Measurements from ENCODE around the gene TIGD4.

TIGD4 gene

DNA sequence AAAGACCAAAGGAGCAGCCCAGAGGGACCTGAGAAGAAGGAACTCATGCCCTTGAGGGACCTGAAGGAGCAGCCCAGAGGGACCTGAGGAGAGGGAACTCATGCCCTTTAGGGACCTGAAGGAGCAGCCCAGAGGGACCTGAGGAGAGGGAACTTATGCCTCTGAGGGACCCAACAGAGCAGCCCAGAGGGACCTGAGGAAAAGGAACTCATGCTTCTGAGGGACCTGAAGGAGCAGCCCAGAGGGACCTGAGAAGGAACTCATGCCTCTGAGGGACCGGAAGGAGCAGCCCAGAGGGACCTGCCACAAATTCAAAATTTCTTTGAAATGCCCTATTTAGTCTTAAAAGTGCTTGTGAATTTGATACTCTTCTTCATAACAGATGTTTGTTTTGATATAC is 51.2 kb downstream of the TIGD4 start:
- H3K27ac ChIP-seq (ENCODE audit: low read depth, low read length), result no peak overlapping the region
- no peak overlapping the region for H3K4me3 ChIP-seq (ENCODE audit: low read depth in 1 of 2, low read length in 2 of 2)
- no peaks in the 10 kb centered on the region for H3K9me3 ChIP-seq (ENCODE audit: control insufficient read depth in 1 of 2, low read length in 2 of 2)
- H3K9ac ChIP-seq (ENCODE audit: low read depth in 1 of 2, low read length in 2 of 2), result no peak overlapping the region
- H3K36me3 ChIP-seq (ENCODE audit: control insufficient read depth in 1 of 2, insufficient read depth in 2 of 2, low read length in 2 of 2), result no peaks in the 10 kb centered on the region
- no peaks in the 10 kb centered on the region for H3K27me3 ChIP-seq (ENCODE audit: control insufficient read depth in 1 of 2, insufficient read depth in 2 of 2, low read length in 2 of 2)
- H3K4me1 ChIP-seq (ENCODE audit: control insufficient read depth in 1 of 2, insufficient read depth in 2 of 2, low read length in 2 of 2), result no peaks in the 10 kb centered on the region

DNA sequence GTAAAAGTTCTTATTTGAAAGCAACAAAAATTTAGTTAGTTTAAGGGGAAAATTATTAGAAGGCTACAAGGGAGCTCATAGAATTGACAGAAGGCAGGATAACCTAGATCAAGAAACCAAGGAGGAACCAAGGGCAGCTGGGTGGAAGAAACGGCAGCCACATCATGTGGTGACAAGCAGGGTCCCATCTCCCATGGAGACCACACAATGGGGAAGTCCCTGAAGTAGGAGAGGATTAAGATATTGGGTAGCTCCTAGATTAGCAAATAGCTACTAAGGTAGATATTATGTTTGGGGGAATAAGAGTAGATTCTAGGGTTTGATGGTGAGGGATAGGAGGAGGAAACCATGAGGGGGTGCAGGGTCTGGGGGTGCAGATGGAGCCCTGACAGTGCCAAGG is 51.7 kb downstream of the TIGD4 start:
- Histone ChIP-seq H3K27me3 (ENCODE audit: control insufficient read depth in 1 of 2, insufficient read depth in 2 of 2, low read length in 2 of 2) (no peaks in the 10 kb centered on the region), H3K9me3 (ENCODE audit: control insufficient read depth in 1 of 2, low read length in 2 of 2) (no peaks in the 10 kb centered on the region), H3K36me3 (ENCODE audit: control insufficient read depth in 1 of 2, insufficient read depth in 2 of 2, low read length in 2 of 2) (no peaks in the 10 kb centered on the region), H3K4me3 (ENCODE audit: low read depth in 1 of 2, low read length in 2 of 2) (no peak overlapping the region), H3K9ac (ENCODE audit: low read depth in 1 of 2, low read length in 2 of 2) (no peak overlapping the region), H3K4me1 (ENCODE audit: control insufficient read depth in 1 of 2, insufficient read depth in 2 of 2, low read length in 2 of 2) (no peaks in the 10 kb centered on the region), H3K27ac (ENCODE audit: low read depth, low read length) (no peak overlapping the region)

DNA sequence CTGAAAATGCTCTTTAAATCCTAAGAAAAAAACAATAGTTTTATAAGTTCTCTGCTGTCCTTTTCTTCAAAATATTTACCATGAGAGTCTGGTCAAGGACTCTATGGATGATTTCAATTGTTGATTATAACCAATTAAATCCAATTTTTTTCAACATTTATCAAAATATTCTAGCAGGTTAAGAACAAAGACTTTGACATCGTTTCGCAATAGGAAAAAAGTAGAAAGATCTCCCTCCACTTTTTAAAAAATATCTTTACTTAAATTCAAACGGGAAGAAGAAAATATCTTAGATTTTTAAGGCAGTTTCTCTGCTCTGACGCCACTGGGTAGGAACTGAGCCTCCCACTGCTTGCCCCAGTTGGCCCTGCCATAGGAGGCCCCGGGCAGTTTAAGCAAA is 55.0 kb downstream of the TIGD4 start:
- H3K9me3 ChIP-seq (ENCODE audit: control insufficient read depth in 1 of 2, low read length in 2 of 2), result no peaks in the 10 kb centered on the region
- no peaks in the 10 kb centered on the region for H3K27me3 ChIP-seq (ENCODE audit: control insufficient read depth in 1 of 2, insufficient read depth in 2 of 2, low read length in 2 of 2)
- no peak overlapping the region for H3K9ac ChIP-seq (ENCODE audit: low read depth in 1 of 2, low read length in 2 of 2)
- no peaks in the 10 kb centered on the region for H3K36me3 ChIP-seq (ENCODE audit: control insufficient read depth in 1 of 2, insufficient read depth in 2 of 2, low read length in 2 of 2)
- H3K4me1 ChIP-seq (ENCODE audit: control insufficient read depth in 1 of 2, insufficient read depth in 2 of 2, low read length in 2 of 2), result no peaks in the 10 kb centered on the region
- H3K27ac ChIP-seq (ENCODE audit: low read depth, low read length), result no peak overlapping the region
- no peak overlapping the region for H3K4me3 ChIP-seq (ENCODE audit: low read depth in 1 of 2, low read length in 2 of 2)

DNA sequence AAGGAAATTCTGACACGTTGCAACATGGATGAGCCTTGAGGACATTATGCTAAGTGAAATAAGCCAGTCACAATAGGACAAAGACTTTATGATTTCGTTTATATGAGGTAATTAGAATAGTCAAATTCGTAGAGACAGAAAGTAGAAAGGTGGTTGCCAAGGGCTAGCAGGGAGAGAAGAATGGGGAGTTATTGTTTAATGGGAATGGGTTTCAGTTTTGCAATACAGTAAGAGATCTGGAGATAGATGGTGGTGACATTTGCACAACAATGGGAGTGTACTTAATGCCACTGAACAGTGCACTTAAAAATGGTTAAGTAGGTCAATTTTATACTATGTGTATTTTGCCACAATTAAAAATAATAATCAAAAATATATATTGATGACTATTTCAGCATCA is 56.3 kb downstream of the TIGD4 start:
- H3K9ac ChIP-seq (ENCODE audit: low read depth in 1 of 2, low read length in 2 of 2), result no peak overlapping the region
- no peak overlapping the region for H3K27ac ChIP-seq (ENCODE audit: low read depth, low read length)
- H3K27me3 ChIP-seq (ENCODE audit: control insufficient read depth in 1 of 2, insufficient read depth in 2 of 2, low read length in 2 of 2), result no peaks in the 10 kb centered on the region
- H3K9me3 ChIP-seq (ENCODE audit: control insufficient read depth in 1 of 2, low read length in 2 of 2), result no peaks in the 10 kb centered on the region
- no peaks in the 10 kb centered on the region for H3K36me3 ChIP-seq (ENCODE audit: control insufficient read depth in 1 of 2, insufficient read depth in 2 of 2, low read length in 2 of 2)
- H3K4me1 ChIP-seq (ENCODE audit: control insufficient read depth in 1 of 2, insufficient read depth in 2 of 2, low read length in 2 of 2), result no peaks in the 10 kb centered on the region
- no peak overlapping the region for H3K4me3 ChIP-seq (ENCODE audit: low read depth in 1 of 2, low read length in 2 of 2)

- Histone ChIP-seq H3K27me3 (ENCODE audit: control insufficient read depth in 1 of 2, insufficient read depth in 2 of 2, low read length in 2 of 2) (no peaks in the 10 kb centered on the region), H3K4me1 (ENCODE audit: control insufficient read depth in 1 of 2, insufficient read depth in 2 of 2, low read length in 2 of 2) (no peaks in the 10 kb centered on the region), H3K4me3 (ENCODE audit: low read depth in 1 of 2, low read length in 2 of 2) (no peak overlapping the region), H3K36me3 (ENCODE audit: control insufficient read depth in 1 of 2, insufficient read depth in 2 of 2, low read length in 2 of 2) (no peaks in the 10 kb centered on the region), H3K9me3 (ENCODE audit: control insufficient read depth in 1 of 2, low read length in 2 of 2) (no peaks in the 10 kb centered on the region), H3K27ac (ENCODE audit: low read depth, low read length) (no peak overlapping the region), H3K9ac (ENCODE audit: low read depth in 1 of 2, low read length in 2 of 2) (no peak overlapping the region)
Observed at GRCh38 chr4:152719801-152720556, 59.6 kb downstream of the TIGD4 start.

All from duodenal mucosa (tissue), 2 donors.